Prostate gland (tissue), 2 donors: ENCODE results near the gene DCX.

Source experiments
- POLR2A ChIP-seq: fragments of 450-650 bp; IDR thresholded peaks from one replicate; pipeline ENCODE4 v1.6.1; 2016; ENCODE audit warnings: antibody characterized with exemption, mild to moderate bottlenecking
- POLR2AphosphoS5 ChIP-seq: sonication (generic); formaldehyde crosslinking; IDR thresholded peaks from one replicate; pipeline ENCODE4 v1.6.1; 2017; ENCODE audit warnings: antibody characterized with exemption
- TF ChIP-seq, protein P1 (sequence below), 4 experiments: fragments of 200-600 bp in 2 of 4; fragments of 450-650 bp in 2 of 4; sonication (generic) in 2 of 4; IDR thresholded peaks; 1 replicate in 3 of 4; 2 replicates in 1 of 4; pipeline ENCODE4 v1.5.1; 2016 to 2019; ENCODE audit warnings: antibody characterized with exemption in 4 of 4, mild to moderate bottlenecking in 2 of 4, moderate library complexity in 2 of 4

DNA sequence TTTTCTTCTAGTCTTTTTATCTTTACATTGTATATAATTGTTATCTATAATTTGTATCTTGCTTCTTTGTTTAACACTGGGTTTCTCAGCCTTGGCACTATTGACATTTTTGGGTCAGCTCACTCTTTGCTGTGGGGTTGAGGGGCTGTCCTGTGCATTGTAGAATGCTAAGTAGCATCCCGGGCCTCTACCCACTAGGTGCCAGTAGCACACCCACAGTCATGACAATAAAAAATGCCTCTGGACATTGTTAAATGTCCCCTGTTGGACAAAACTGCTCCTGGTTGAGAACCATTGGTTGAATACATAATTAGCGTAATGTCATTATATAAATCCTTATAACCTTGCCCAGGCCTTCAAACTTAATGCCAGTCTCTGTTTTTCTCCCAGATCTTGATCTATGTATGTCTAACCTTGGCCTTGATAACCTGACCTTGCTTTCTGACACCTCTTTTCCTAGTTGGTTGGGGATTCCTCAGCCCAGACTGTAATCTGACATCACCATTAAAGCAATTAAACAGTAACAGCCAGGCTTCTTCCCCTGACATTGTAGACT lies 46.1 kb downstream of the DCX start:
- TF ChIP-seq POLR2A (no peak), POLR2AphosphoS5 (no peak)
- TF ChIP-seq, protein P1, sequence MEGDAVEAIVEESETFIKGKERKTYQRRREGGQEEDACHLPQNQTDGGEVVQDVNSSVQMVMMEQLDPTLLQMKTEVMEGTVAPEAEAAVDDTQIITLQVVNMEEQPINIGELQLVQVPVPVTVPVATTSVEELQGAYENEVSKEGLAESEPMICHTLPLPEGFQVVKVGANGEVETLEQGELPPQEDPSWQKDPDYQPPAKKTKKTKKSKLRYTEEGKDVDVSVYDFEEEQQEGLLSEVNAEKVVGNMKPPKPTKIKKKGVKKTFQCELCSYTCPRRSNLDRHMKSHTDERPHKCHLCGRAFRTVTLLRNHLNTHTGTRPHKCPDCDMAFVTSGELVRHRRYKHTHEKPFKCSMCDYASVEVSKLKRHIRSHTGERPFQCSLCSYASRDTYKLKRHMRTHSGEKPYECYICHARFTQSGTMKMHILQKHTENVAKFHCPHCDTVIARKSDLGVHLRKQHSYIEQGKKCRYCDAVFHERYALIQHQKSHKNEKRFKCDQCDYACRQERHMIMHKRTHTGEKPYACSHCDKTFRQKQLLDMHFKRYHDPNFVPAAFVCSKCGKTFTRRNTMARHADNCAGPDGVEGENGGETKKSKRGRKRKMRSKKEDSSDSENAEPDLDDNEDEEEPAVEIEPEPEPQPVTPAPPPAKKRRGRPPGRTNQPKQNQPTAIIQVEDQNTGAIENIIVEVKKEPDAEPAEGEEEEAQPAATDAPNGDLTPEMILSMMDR (IDR thresholded peaks at IDR 0.05): no peak
